HG02981 (cell line): ENCODE results near the gene LILRB3.
"Not testable (repeated sequence)": the region's sequence is repeated elsewhere in the genome, so short reads cannot be mapped to it uniquely, and the experiment has no call there.

ENCODE experiments used
- ATAC-seq: cut with Tn5 transposase; IDR thresholded peaks from one replicate; pipeline ENCODE4 v1.9.1; 2021; ENCODE audit warnings: mild to moderate bottlenecking, moderate library complexity; ENCODE audit not compliant: unreplicated experiment

Gene LILRB3

DNA sequence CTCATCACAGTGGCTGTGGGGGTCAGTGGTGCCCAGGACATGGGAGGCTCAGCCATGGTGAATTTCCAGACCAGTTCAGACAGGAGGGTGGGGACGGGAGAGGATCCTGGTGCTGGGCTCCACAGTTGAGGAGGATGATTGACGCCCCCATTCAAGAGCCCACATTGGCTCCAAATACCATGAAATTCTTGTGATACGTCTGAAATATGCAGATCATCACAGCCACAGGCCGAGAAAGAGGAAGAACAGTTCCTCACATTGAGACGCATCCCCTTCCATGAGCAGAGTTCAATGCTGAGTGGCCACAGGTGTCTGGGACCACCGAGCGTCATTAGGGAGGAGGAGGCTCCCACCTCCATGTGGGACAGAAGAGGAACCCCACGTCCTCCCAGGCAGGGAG, 21.0 kb upstream of the LILRB3 start:
- not testable (repeated sequence) for ATAC-seq

DNA sequence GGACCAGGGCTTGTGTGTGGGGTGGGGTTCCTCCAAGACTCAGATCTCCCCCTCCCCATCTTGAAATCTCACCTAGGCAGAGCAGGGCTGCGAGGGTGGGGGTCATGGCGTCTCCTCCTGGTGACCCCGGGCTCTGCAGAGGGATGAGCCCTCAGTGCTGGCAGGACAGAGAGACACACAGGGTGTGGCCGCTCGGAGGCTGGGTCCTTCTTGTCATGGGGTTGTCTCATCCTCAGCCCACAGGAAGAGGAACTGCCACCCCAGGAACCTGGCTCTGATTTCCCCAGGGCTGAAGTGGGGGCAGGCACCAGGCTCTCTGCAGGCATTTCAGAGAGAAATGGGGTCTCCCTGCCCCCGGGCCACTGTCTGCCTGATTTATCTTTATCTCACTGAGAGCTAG, 19.8 kb upstream of the LILRB3 start, which contains the start of gene LILRA6:
TSS of gene LILRA6 (minus strand) at position 145 of the 400 bp plus-strand sequence.
- not testable (repeated sequence) for ATAC-seq

DNA sequence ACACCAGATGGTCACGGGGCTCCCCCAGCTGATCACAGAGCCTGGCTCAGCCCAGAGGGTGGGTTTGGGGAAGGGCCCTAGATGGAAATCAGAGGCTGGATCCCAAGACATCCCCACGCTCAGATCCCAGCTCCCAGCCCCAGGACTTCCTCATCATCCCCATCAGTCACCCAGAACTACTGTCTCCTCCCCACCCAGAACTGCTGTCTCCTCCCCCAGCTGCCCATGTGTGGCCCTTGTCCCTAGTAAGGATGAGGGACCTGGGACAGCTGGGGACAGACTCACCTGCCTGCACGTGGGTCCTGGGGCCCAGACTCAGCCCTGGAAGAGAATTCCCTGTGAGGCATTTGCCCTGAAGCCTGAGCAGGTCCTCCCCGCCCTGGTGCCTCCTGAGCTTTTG, 19.4 kb upstream of the LILRB3 start:
- not testable (repeated sequence) for ATAC-seq

DNA sequence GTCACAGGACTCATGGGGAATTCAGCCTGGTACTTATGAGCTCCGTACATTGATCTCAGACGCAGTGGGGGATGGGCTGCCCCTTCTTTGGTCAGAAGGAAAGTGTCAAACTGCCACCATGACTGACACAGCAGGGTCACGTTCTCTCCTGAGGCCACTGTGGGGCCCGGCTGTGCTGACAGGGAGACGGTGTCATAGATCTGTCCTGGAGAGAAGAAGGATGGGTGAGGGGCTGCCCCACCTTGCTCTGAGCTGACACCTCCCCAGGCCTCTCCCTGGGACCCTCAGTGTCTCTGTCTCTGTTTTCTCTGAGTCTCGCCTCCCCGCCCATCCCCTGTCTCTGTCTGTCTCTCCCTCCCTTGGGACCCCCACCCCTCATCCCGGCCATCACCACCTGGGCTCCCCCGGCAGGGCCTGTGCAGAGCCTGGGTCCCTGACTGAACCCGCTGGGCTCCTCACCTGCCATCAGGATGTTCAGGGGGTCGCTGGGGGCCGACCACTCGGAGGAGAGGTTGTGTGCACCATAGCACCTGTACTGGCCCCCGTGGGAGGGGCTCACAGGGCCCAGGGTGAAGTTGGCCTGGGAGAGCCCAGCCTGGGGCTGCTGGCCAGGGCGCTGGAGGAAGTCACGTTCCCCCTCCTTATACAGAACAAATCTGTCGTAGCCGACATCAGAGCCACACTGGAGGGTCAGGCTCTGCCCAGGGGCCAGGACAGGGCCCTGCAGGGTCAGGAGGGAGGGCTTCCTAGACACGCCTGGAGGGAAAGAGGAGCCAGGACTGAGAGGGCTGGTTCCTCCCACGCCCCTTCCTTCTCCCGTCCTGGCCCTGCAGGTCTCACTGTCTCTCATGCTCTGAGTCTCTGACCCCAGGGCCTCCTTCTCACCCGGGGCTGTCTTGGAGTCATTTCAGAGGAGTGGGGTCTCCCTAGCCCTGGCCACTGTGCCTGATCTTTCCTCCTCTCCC, 17.8 kb upstream of the LILRB3 start:
- not testable (repeated sequence) for ATAC-seq

DNA sequence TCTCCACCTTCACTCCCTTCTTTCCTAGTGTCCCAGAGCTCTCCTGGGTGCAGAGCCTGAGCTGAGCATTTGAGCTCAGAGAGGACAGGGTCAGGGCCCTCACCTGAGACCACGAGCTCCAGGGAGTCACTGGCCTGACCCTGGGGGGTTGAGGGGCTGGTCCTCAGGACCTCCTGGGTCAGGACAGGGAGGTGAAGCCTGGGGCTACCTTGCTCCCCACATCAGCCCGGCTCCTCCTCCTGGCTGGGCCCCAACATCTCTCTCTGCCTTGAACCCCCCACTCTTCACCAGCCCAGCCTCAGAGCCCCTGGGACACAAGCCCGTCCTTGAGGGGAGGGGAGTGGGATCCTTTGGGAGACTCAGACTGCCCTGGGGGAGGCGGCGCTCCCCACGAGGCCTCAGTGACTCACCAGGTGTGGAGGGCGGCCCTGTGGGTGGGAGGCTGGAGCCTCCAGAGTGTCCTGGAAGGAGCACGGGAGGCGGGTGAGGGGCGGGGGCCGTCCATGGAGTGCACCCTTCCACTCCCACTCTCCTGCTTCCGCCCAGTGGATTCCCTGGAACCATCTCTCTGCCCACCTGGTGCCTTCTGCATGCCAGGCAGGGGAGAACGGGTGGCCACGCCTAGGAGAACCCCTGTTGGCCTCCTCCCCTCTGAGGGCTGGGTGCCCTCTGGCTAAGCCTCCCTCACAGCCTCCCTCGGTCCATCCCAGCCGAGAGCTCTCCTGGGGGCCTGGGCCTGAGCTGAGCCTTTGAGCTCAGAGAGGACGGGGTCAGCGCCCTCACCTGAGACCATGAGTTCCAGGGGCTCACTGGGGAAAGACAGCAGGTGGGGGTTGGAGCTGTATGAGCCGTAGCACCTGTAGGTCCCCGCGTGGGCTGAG, 16.9 kb upstream of the LILRB3 start:
- ATAC-seq = not testable (repeated sequence)

DNA sequence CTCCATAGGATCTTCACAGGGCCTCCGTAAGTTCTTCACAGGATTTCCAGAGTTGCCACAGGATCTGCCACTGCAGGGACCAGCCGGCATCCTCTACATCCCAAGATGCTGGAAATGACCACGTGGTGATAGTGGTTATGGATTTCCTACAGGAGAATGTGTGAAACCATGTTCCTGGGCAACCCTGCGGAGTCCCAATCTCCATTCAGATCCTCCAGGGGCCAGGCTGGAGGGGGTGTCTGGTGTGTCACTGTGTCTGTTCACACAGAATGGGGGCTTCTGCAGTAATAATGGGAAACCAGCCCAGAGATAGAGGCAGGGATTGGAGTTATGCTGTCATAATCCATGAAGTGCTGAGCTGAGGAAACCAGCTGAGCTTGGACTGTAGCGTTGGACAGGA, 11.1 kb upstream of the LILRB3 start:
- ATAC-seq = no peak

DNA sequence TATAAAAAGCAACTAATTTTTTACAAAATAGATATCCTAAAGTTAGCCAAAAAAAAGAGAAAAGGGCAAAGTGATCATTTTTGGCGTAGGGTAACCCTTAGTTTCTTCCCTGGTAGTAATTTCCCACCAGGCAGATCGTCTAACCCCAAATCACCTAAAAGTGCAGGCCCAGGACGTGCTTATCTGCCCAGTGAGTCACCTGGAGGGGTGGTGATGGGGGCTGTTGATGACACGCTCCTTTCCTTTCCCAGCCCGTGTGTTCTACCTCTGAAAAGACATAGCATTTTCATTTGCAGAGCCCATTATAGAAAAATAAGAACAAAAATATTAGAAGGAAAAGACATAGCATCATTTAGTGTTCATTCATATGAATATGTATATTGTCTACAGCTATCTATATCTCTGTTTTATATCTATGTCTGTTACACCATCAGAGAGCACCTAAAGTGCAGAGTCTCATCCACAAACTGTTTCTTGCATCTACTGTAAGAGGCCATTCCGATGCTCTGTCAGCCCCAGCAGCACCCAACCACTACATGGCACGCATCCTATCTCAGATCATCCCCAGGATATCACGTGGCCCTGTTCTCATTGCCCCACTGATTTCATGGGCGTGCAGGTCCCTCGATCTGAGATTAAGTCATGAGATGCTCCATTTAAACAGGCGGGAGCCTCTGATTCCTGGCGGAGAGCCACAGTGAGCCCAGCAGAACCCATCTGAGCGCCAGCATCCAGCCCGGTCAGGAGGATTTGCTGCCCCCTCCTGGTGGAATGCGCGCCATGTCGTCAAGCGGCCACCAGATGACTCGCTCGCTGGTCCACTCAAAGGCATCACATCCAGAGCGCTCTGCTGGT, 8.5 kb upstream of the LILRB3 start:
- no peak for ATAC-seq

DNA sequence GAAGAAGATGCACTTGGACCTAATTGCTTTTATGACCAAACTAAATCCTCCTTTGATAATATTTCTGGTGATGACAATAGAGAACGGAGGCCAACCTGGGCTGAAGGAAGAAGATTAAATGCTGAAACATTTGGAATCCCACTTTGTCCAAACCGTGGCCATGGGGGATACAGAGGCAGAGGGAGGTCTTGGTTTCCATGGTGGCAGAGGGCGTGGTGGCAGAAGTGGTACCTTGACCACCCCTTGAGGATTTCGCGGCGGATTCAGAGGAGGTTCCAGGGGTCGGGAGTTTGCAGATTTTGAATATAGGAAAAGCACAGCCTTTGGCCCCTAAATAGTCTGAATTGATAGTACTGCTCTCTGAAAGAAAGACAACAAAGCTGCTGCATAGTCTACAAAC, 7.2 kb upstream of the LILRB3 start:
- no peak for ATAC-seq

DNA sequence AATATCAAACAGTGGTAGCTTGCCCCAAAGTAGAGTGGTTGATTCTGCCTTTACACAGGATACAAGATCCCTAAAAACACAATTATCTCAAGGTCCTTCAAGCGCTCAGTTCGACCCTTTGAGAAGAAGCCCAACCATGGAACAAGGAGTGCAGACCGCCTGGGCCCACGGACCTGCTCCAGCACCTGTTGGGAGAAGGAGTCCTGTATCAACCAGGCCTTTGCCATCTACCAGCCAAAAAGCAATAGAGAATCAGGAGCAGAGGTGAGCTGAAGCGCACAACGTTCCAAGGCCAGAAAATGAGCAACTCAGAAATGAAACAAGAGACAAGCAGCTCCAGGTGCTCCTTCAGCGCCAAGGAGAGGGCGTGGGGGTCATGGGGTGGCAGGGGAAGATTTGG, 6.3 kb upstream of the LILRB3 start:
- no peak for ATAC-seq

DNA sequence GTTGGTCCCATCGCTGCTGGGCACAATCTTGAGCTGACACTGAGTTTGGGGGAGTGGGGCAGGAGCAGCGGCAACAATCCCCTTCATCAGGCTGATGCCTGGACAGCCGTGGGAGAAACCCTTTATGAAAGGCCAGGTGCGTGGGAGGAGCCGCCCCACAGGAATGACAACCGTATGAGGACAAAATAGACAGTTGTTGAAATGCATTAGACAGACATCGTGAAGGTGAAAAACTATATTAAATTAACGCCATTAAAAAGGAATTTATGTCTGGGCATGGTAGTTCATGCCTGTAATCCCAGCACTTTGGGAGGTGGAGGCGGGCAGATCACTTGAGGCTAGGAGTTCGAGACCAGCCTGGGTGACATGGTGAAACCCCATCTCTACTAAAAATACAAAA, 1.8 kb upstream of the LILRB3 start:
- ATAC-seq = not testable (repeated sequence)

DNA sequence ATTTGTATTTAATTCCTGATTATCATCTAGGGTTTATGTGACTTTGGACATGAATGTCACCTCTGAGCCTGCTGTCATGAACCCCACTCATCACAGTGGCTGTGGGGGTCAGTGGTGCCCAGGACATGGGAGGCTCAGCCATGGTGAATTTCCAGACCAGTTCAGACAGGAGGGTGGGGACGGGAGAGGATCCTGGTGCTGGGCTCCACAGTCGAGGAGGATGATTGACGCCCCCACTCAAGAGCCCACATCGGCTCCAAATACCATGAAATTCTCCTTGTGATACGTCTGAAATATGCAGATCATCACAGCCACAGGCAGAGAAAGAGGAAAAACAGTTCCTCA, 1.1 kb upstream of the LILRB3 start:
- ATAC-seq = not testable (repeated sequence)

DNA sequence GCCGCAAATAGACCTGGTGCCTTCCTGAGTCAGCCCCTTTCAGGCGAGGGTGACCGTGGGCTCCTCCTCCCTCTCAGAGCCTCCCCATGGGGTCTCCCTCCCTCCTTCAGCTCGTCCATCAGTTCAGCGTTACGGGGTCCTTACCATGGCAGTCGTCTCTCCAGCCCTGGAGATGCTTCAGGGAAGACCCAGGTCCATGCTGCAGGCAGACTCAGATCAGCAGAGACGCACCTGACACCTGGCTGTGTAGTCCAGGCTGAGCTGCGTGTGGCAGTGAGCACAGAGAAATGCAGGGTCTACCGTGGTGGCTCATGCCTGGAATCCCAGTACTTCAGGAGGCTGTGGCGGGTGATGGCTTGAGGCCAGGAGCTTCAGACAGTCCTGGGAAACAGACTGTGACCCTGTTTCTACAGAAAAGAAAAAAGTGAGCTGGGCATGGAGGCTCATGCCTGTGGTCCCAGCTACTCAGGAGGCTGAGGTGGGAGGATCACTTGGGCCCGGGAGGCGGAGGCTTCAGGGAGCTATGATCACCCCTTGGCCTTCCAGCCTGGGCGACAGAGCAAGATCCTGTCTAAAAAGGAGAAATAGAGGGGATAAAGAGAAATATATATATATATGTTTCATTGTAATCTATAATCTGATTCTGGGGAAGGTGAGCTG, 600 bp upstream of the LILRB3 start:
- not testable (repeated sequence) for ATAC-seq

DNA sequence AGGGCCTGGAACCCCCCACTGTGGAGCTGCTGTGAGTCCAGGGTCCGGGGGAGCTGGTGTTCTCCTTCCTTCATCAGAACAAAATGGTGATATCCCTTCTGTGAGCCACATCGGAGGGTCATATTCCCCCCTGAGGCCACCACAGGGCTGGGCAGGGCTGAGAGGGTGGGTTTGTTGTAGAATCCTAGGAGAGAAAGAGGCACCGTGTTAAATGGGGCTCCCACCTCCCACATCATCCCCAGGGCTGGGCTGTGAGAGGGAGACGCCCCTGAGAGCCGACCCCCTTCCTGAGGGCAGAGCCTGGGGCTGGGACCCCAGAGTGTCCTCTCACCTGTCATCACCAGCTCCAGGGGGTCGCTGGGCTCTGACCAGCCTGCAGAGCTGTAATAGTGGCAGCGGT, 860 bp downstream of the LILRB3 start:
- ATAC-seq = not testable (repeated sequence)

DNA sequence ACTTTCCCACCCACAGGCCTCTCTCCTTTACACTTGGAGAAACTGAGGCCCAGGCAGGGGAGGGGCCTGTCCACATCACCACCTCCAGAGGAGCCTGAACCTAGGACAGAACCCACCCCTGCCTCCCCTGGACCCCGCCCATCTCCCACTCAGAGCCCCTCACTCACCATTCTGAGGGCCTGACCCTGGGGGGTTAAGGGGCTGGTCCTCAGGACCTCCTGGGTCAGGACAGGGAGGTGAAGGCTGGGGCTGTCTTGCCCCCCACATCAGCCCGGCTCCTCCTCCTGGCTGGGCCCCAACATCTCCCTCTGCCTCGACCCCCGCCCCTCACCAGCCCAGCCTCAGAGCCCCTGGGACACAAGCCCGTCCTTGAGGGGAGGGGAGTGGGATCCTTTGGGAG, 3.1 kb downstream of the LILRB3 start:
- not testable (repeated sequence) for ATAC-seq

DNA sequence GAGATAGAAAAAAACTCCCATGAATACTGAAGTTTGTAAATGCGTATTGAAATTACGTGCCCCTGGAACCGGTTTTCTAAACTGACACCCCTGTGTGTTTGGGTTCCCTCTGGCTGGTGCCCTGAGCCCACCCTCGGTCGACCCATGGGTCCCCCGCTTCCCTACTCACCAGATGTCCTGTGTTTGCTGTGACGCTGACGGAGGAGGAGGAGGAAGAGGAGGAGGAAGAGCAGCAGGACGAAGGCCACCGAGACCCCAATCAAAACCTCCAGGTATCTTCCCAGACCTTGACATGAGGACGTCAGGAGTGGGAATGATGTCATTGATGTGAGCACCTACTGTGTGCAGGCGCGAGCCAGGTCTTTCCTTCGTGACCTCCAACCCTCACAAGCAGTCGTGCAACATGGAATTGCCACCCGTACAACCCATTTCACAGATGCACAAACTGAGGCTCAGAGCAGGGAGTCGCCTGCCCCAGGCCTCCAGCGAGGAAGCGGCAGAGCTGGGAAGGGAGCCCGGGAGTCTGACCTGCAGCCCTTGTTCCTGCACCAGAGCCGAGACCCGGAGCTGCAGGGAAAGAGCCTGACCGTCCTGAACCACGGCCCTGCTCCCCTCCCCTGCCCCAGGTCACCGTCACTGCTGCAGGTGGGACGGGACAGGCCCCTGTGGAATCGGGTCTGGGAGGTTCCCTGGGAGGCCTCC, 3.7 kb downstream of the LILRB3 start:
- no peak for ATAC-seq

DNA sequence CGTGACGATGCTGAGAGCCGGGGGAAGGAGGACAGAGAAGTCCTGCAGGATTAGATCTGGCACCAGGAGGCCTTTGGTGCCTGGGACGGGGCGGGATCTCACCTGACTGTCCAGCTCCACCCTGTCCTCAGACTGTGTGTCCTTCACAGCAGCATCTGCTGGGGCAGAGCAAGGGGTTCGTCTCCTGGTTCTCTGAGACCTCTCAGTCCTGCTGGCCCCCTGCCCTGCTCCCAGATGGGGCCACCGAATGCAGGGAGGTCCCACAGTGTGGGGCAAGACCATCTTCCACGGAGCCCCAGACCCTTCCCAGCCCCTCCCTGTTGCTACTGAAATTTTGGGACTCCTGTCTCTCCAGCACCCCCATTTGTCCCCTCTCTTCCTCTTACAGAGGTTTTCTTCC, 4.5 kb downstream of the LILRB3 start:
- no peak for ATAC-seq

DNA sequence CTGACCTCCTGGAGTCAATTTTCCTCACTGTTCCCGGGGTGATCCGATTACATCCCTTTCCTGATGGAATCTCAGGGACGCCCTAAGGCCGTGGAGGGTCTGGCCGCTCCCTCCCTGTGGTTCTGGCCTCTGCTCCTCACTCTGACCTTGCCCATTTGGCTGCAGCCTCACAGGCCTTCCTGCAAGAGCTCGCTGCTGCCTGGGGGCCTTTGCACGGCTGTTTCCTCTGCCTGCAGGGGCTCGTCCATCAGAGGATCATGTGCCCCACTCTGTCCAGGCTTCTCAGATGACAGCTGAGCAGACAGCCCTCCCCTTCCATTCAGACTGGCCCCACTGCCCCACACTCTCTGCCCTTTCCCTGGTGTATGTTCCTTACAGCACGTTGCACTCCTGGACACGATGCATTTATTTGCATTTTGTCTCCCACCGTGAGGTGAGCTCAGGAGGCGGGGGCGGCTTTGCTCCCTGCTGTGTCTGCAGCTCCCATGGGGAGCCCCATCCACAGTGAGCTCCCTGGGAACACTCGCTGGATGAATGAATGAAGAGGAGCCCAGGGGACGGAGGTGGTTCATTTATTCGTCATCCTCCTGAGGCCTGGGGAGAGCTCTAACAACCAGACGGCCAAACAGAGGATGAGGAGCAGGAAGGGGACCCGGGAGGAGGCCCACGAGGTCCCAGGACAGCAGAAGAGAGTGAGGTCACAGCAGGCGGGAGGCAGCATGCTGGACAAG, 5.1 kb downstream of the LILRB3 start:
- not testable (repeated sequence) for ATAC-seq

DNA sequence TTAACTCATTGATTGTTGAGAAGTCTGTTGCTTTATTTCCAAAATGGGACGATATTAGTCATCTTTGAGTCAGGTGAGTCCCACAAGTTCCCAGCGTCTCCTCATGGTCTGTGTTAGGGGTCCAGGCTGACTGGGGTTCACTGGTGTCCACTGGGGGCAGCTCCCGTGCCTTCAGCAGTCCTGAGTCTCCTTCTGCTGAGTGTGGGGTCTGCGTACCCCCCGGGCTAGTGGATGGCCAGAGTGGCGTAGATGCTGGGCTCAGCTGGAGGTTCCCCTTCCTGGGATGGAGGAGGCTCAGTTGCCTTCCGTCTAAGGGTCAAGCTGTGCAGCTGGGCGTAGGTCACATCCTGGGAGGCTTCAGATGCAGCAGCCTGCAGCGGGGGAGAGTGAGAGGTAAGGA, 5.9 kb downstream of the LILRB3 start:
- no peak for ATAC-seq

DNA sequence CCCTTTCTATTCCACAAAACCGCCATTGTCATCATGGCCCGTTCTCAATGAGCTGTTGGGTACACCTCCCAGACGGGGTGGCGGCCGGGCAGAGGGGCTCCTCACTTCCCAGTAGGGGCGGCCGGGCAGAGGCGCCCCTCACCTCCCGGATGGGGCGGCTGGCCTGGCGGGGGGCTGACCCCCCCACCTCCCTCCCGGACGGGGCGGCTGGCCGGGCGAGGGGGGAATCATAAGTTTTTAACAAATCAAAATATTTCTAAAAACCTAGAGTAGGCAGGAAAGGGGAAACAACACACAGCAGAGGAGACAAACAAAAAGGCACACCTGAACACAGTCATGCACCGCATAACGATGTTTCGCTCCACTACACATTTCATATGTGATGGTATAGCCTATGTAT, 8.1 kb downstream of the LILRB3 start:
- ATAC-seq = not testable (repeated sequence)
